Stimulated activated CD8-positive, alpha-beta memory T cell treated with anti-CD3 and anti-CD28 coated beads, Interleukin-15, amount 100 ng/mL, for 4 hours (primary cell): ENCODE measurements around the gene ARHGAP35.
"Not testable (repeated sequence)": the region's sequence is repeated elsewhere in the genome, so short reads cannot be mapped to it uniquely, and the experiment has no call there.

Source experiments
- DNase-seq, 2 donors: peaks; one replicate each; pipeline ENCODE4 v3.0.0-alpha.2; 2020; ENCODE audit warnings: low read depth in 2 of 2

The ARHGAP35 gene

GRCh38 chr19:46860846-46861690, at the start of gene ARHGAP35:
TSS of gene ARHGAP35 (plus strand) at chr19:46860997. CDS start at chr19:46918676, 57,679 bp downstream.
- DNase-seq = no peak

GRCh38 chr19:46812977-46813838, 47.6 kb upstream of the ARHGAP35 start:
- DNase-seq = no peak

GRCh38 chr19:46813839-46814358, 46.9 kb upstream of the ARHGAP35 start:
- no peak for DNase-seq

- no peak for DNase-seq
Measured at GRCh38 chr19:46815833-46816627, 44.8 kb upstream of the ARHGAP35 start.

GRCh38 chr19:46818812-46819211, 42.0 kb upstream of the ARHGAP35 start:
- no peak for DNase-seq

GRCh38 chr19:46821512-46822409, 39.0 kb upstream of the ARHGAP35 start:
- DNase-seq = peak; percentile 14 to 28

GRCh38 chr19:46822410-46822787, 38.4 kb upstream of the ARHGAP35 start:
- DNase-seq = not testable (repeated sequence)

GRCh38 chr19:46823049-46823448, 37.7 kb upstream of the ARHGAP35 start:
- no peak for DNase-seq

- DNase-seq = no peak
Measured at GRCh38 chr19:46824890-46825730, 35.7 kb upstream of the ARHGAP35 start.

GRCh38 chr19:46825731-46826055, 35.1 kb upstream of the ARHGAP35 start:
- DNase-seq = no peak

GRCh38 chr19:46828484-46828883, 32.3 kb upstream of the ARHGAP35 start:
- DNase-seq = peak in 1 of 2 donors; percentile 68

- no peak for DNase-seq
Measured at GRCh38 chr19:46830864-46831263, 29.9 kb upstream of the ARHGAP35 start.

- no peak for DNase-seq
Measured at GRCh38 chr19:46834121-46834520, 26.7 kb upstream of the ARHGAP35 start.

GRCh38 chr19:46834984-46835383, 25.8 kb upstream of the ARHGAP35 start:
- no peak for DNase-seq

- DNase-seq = no peak
Measured at GRCh38 chr19:46838160-46838559, 22.6 kb upstream of the ARHGAP35 start.

GRCh38 chr19:46839752-46840497, 20.9 kb upstream of the ARHGAP35 start:
- no peak for DNase-seq

GRCh38 chr19:46840498-46840942, 20.3 kb upstream of the ARHGAP35 start:
- no peak for DNase-seq

- no peak for DNase-seq
Measured at GRCh38 chr19:46841458-46842083, 19.2 kb upstream of the ARHGAP35 start.

- DNase-seq = no peak
Measured at GRCh38 chr19:46842791-46843190, 18.0 kb upstream of the ARHGAP35 start.
